Activated T-helper 1 cell treated with Interleukin-2 at 50 U/mL for 16 hours (primary cell): ENCODE data around the gene TOP1.
"Not testable (repeated sequence)": the region's sequence is repeated elsewhere in the genome, so short reads cannot be mapped to it uniquely, and the experiment has no call there.

Source experiments
- DNase-seq: peaks from one replicate; pipeline ENCODE4 v3.0.0-alpha.2; 2020; ENCODE audit warnings: low read depth

TOP1 gene

GRCh38 chr20:41131594-41132387, 103.2 kb downstream of the TOP1 start:
- DNase-seq, result no peak

GRCh38 chr20:41132388-41132775, 103.8 kb downstream of the TOP1 start:
- not testable (repeated sequence) for DNase-seq

GRCh38 chr20:41133709-41134361, 105.2 kb downstream of the TOP1 start:
- DNase-seq, result no peak

- no peak for DNase-seq
These were observed 106.0 kb downstream of the TOP1 start for GRCh38 chr20:41134362-41135186.

- DNase-seq, result peak; percentile 46
These were observed 106.7 kb downstream of the TOP1 start for GRCh38 chr20:41135187-41135887.

- DNase-seq, result no peak
These were observed 107.5 kb downstream of the TOP1 start for GRCh38 chr20:41135888-41136679.

GRCh38 chr20:41136680-41137613, 108.3 kb downstream of the TOP1 start, which contains the start of gene PLCG1:
Gene PLCG1, plus strand, starts transcription at chr20:41137543. Its CDS starts 99 bp downstream, at chr20:41137642.
- DNase-seq, result peak; percentile 75

- DNase-seq, result peak; percentile 41
These were observed 109.2 kb downstream of the TOP1 start for GRCh38 chr20:41137614-41138474.

GRCh38 chr20:41138475-41139226, 110.0 kb downstream of the TOP1 start:
- DNase-seq, result peak; percentile 18

GRCh38 chr20:41139227-41140093, 110.8 kb downstream of the TOP1 start:
- no peak for DNase-seq

- DNase-seq, result no peak
These were observed 111.9 kb downstream of the TOP1 start for GRCh38 chr20:41140226-41141133.

- no peak for DNase-seq
These were observed 112.7 kb downstream of the TOP1 start for GRCh38 chr20:41141153-41141815.

GRCh38 chr20:41142245-41142644, 113.6 kb downstream of the TOP1 start:
- no peak for DNase-seq

GRCh38 chr20:41142919-41143318, 114.3 kb downstream of the TOP1 start:
- DNase-seq, result no peak

- no peak for DNase-seq
These were observed 114.7 kb downstream of the TOP1 start for GRCh38 chr20:41143354-41143753.

GRCh38 chr20:41145317-41145716, 116.7 kb downstream of the TOP1 start:
- no peak for DNase-seq
